MM.1S (cell line): ENCODE results near the gene ZNF792.

Experiments used
- EZH2 ChIP-seq: fragments of 300-600 bp; sonication (generic); optimal IDR thresholded peaks from 2 replicates; pipeline ENCODE3; 2017; ENCODE audit warnings: low read depth, mild to moderate bottlenecking, antibody characterized with exemption, low read length, mixed read lengths
- EZH2phosphoT487 ChIP-seq: fragments of 300-600 bp; sonication (generic); IDR thresholded peaks from 2 replicates; pipeline ENCODE4 v1.6.1; 2018; ENCODE audit warnings: antibody characterized with exemption, low read length
- TF ChIP-seq, protein P1 (sequence below): fragments of 300-600 bp; sonication (generic); IDR thresholded peaks from 2 replicates; pipeline ENCODE4 v1.5.1; 2016; ENCODE audit warnings: antibody characterized with exemption, low read length, mixed read lengths

DNA sequence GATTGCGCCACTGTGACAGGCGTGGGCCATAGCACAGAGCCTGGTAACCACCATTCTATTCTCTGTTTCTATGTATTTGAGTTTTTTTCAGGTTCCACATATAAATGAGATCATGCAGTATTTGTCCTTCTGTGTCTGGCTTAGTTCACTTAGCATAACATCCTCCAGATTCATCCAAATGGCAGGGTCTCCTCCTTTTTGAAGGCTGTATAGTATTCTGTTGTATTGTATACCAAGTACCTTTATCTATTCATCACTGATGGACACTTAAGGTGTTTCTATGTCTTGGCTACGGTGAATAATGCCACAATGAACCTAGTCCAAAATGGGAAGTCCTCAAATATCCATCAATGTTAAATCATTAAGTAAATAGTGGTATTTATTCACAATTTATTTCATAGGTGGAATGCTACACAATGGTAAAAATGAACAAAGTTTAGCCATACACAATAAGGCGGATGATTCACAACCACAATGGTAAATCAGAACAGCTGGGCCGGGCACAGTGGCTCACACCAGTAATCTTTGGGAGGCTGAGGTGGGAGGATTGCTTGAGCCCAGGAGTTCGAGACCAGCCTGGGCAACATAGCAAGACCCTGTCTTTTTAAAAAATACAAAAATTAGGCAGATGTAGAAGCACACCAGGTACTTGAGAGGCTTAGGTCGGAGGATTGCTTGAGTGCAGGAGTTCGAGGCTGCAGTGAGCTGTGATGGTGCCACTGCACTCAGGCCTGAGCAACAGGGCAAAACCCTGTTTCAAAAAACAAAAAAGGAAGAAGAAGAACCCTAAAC is 27.7 kb upstream of the ZNF792 start:
- TF ChIP-seq, protein P1, sequence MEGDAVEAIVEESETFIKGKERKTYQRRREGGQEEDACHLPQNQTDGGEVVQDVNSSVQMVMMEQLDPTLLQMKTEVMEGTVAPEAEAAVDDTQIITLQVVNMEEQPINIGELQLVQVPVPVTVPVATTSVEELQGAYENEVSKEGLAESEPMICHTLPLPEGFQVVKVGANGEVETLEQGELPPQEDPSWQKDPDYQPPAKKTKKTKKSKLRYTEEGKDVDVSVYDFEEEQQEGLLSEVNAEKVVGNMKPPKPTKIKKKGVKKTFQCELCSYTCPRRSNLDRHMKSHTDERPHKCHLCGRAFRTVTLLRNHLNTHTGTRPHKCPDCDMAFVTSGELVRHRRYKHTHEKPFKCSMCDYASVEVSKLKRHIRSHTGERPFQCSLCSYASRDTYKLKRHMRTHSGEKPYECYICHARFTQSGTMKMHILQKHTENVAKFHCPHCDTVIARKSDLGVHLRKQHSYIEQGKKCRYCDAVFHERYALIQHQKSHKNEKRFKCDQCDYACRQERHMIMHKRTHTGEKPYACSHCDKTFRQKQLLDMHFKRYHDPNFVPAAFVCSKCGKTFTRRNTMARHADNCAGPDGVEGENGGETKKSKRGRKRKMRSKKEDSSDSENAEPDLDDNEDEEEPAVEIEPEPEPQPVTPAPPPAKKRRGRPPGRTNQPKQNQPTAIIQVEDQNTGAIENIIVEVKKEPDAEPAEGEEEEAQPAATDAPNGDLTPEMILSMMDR = no peak
- TF ChIP-seq EZH2 = no peak
- no peak for TF ChIP-seq EZH2phosphoT487
